Colonic mucosa (tissue), 4 donors: ENCODE data around the gene GDAP1L1. TPM values are rescaled to one million over a fixed set of nuclear protein-coding genes. Genes with fewer than 3 reads are reported as not detected.

ENCODE experiments used
- DNase-seq: peaks from one replicate; pipeline ENCODE4 v3.0.0-alpha.2; 2020
- H3K27ac ChIP-seq: fragments of 200-600 bp; one replicate; pipeline ENCODE4 v1.8.0; 2021
- H3K27me3 ChIP-seq: fragments of 200-600 bp; one replicate; pipeline ENCODE4 v1.8.0; 2021
- H3K36me3 ChIP-seq: fragments of 200-600 bp; one replicate; pipeline ENCODE4 v1.8.0; 2021
- H3K4me1 ChIP-seq: fragments of 200-600 bp; one replicate; pipeline ENCODE4 v1.8.0; 2021; ENCODE audit warnings: mild to moderate bottlenecking
- H3K4me3 ChIP-seq: fragments of 200-600 bp; one replicate; pipeline ENCODE4 v1.8.0; 2021
- H3K9ac ChIP-seq, 2 donors: one replicate each; pipeline ENCODE4 v1.7.0; 2013; ENCODE audit warnings: control low read depth in 2 of 2, low read depth in 2 of 2, low read length in 2 of 2
- H3K9me3 ChIP-seq: fragments of 200-600 bp; one replicate; pipeline ENCODE4 v1.8.0; 2021
- CTCF ChIP-seq: fragments of 200-600 bp; IDR thresholded peaks from one replicate; pipeline ENCODE4 v1.8.0; 2022; ENCODE audit warnings: antibody characterized with exemption, mild to moderate bottlenecking
- intact Hi-C: fragments of 100-400 bp; cut with DNase I; formaldehyde crosslinking; loops from one replicate; pipeline ENCODE4 v1.14.1; 2022
- total RNA-seq, 2 donors: library from RNA; stranded (reverse); fragmentation: NEBNext Ultra II Directional in 1 of 2; extraction: Animal tissue kit (Norgen Biotek cat#: 25700) in 1 of 2; gene quantifications; one replicate each; pipeline ENCODE4 v1.2.1, GENCODE V29; 2021
- donor health status: healthy.
- donor health status: DM: no; HTN: no; CAD: no.
- donor health status: DM: no; HTN: no; CAD: no.

Gene GDAP1L1
- total RNA-seq, 2 donors from 2014 or later = not detected

GRCh38 chr20:44247586-44248409, 690 bp downstream of the GDAP1L1 start:
- Histone ChIP-seq H3K36me3 (no peaks in the 10 kb centered on the region), H3K27ac (no peak overlapping the region), H3K9me3 (no peaks in the 10 kb centered on the region), H3K4me1 (no peaks in the 10 kb centered on the region), H3K4me3 (no peak overlapping the region), H3K9ac (no peak overlapping the region), H3K27me3 (no peaks in the 10 kb centered on the region)
- intact Hi-C loops = no loop called here
- TF ChIP-seq CTCF = no peak
- no peak for DNase-seq

DNA sequence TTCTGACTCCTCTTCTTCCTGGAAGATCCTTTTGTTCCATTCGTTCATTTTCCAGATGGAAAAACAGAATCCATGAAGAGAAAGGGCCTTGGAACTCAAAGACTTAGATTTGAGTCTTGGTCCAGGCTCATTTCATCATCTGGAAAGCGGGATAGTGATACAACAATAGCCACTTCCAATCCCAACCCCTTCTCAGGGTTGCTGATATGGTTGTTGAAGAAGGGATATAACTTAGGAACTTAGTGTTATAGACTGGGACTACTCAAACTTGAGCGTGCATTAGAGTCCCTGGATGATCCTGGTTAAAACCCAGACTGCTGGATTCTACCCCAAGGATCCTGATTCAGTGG, 1.3 kb downstream of the GDAP1L1 start:
- H3K4me1 ChIP-seq = no peaks in the 10 kb centered on the region
- no peaks in the 10 kb centered on the region for H3K27me3 ChIP-seq
- no peak overlapping the region for H3K9ac ChIP-seq
- intact Hi-C loops = no loop called here
- no peak overlapping the region for H3K4me3 ChIP-seq
- H3K27ac ChIP-seq = no peak overlapping the region
- no peaks in the 10 kb centered on the region for H3K36me3 ChIP-seq
- no peaks in the 10 kb centered on the region for H3K9me3 ChIP-seq
- DNase-seq = no peak
- no peak for TF ChIP-seq CTCF

GRCh38 chr20:44251284-44251683, 4.2 kb downstream of the GDAP1L1 start:
- H3K4me1 ChIP-seq = no peaks in the 10 kb centered on the region
- no peaks in the 10 kb centered on the region for H3K36me3 ChIP-seq
- H3K27ac ChIP-seq = no peak overlapping the region
- TF ChIP-seq CTCF = no peak
- intact Hi-C loops = no loop called here
- H3K9me3 ChIP-seq = no peaks in the 10 kb centered on the region
- H3K27me3 ChIP-seq = no peaks in the 10 kb centered on the region
- H3K9ac ChIP-seq = no peak overlapping the region
- H3K4me3 ChIP-seq = no peak overlapping the region
- DNase-seq = no peak

DNA sequence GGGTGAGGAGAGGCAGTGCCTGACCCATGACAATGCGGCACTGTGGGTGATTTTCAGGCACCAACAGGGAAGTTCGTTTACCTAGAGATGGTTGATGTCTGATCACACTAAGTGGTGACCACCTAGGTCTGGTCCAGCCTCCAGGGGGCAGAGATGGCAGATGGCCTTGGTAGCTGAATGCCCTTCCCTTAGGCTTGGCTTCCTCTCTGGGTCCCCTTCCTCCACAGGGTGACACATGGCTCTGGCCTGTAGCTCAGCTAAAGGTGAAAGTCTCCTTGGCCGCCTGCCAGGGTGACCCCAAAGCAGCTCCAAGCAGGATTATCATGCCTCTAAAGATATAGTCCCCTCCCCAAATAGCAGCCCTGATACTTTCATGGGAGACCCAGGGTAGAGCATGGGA, 6.4 kb downstream of the GDAP1L1 start:
- Histone ChIP-seq H3K9me3 (no peaks in the 10 kb centered on the region), H3K27me3 (no peaks in the 10 kb centered on the region), H3K36me3 (no peaks in the 10 kb centered on the region), H3K4me1 (no peaks in the 10 kb centered on the region), H3K27ac (no peak overlapping the region), H3K9ac (no peak overlapping the region), H3K4me3 (no peak overlapping the region)
- no peak for TF ChIP-seq CTCF
- no peak for DNase-seq
- intact Hi-C loops = no loop called here

- Histone ChIP-seq H3K27me3 (no peaks in the 10 kb centered on the region), H3K27ac (no peak overlapping the region), H3K9me3 (no peaks in the 10 kb centered on the region), H3K36me3 (no peaks in the 10 kb centered on the region), H3K4me3 (no peak overlapping the region), H3K9ac (no peak overlapping the region), H3K4me1 (no peaks in the 10 kb centered on the region)
- intact Hi-C loops = no loop called here
- DNase-seq = no peak
- no peak for TF ChIP-seq CTCF
Measured at GRCh38 chr20:44254073-44254472, 7.0 kb downstream of the GDAP1L1 start.
